ENCODE measurements around the gene TIAM2. TPM values are rescaled to one million over a fixed set of nuclear protein-coding genes. Genes with fewer than 3 reads are reported as not detected.

TIAM2 gene
- total RNA-seq, 2 experiments from 2014 or later: 5.4 to 6.2 TPM

DNA sequence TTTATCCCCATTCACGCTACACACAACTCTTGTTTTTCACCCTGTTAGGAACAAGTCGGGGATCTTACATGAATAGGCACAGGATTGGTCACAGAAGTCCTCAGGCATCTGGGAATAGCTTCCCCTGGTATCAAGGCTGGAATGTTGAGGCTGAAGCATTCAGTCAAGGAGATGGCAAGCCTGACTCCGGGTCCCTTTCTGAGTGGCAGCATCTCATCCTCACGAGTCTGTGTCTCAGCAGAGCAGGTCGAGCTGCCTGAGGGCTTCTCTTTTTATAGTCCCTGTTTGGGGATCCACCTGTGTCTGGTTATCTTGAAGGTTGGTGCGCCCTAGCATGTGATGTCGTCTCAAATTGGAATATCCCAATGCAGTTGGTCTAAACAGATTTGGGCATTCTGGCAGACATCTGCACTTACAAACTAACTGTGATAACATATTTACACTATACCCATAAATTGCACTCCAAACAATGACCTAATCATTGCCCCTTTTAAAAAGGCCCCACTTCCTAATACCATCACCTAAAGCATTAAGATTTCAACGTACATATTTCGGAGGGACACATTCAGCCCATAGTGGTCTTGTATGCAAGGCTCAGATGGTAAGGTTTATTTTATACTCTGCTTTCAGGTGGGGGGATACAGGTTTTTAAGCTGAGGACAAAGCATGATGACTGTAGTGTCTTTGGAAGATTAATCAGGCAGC, 156.0 kb downstream of the TIAM2 start:
- Histone ChIP-seq H3K79me2 (ENCODE audit: insufficient read depth, low read depth, low read length) (no peaks in the 10 kb centered on the region), H3K4me2 (ENCODE audit: low read length) (no peak overlapping the region), H3K9me3 (ENCODE audit: low read length) (no peaks in the 10 kb centered on the region), H2AFZ (ENCODE audit: low read length) (peak overlapping the region; percentile 52; the same call in 1 of the 2 replicates), H3K9me2 (ENCODE audit: insufficient read depth, low read length) (no peaks in the 10 kb centered on the region), H4K20me1 (ENCODE audit: insufficient read depth, low read length) (no peaks in the 10 kb centered on the region), H3K4me3 (ENCODE audit: low read depth, low read length, poor library complexity, severe bottlenecking) (no peak overlapping the region), H3K27ac (ENCODE audit: low read depth, low read length, poor library complexity, severe bottlenecking) (no peak overlapping the region), H3K36me3 (ENCODE audit: insufficient read depth, low read length) (no peaks in the 10 kb centered on the region), H3K4me1 (ENCODE audit: insufficient read depth, low read length, poor library complexity, severe bottlenecking) (peaks cover 14% of the 10 kb centered on the region)
- no peak for DNase-seq (ENCODE audit: low spot score)
- intact Hi-C loops (cut with micrococcal nuclease; ENCODE audit: unreplicated experiment): no loop called here
- BruUV-seq (replicated peaks): no TSS peak
- ChIA-PET CTCF (ENCODE audit: unreplicated experiment) (no interaction called here), POLR2A (interaction anchor here (1.3 kb wide), 1 partner anchor 15 kb away, joined by 4 read pairs; no protein-coding TSS in a partner anchor)
- TF ChIP-seq, protein P1, sequence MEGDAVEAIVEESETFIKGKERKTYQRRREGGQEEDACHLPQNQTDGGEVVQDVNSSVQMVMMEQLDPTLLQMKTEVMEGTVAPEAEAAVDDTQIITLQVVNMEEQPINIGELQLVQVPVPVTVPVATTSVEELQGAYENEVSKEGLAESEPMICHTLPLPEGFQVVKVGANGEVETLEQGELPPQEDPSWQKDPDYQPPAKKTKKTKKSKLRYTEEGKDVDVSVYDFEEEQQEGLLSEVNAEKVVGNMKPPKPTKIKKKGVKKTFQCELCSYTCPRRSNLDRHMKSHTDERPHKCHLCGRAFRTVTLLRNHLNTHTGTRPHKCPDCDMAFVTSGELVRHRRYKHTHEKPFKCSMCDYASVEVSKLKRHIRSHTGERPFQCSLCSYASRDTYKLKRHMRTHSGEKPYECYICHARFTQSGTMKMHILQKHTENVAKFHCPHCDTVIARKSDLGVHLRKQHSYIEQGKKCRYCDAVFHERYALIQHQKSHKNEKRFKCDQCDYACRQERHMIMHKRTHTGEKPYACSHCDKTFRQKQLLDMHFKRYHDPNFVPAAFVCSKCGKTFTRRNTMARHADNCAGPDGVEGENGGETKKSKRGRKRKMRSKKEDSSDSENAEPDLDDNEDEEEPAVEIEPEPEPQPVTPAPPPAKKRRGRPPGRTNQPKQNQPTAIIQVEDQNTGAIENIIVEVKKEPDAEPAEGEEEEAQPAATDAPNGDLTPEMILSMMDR (conservative IDR thresholded peaks at IDR 0.05; ENCODE audit: low read length): no peak
- TF ChIP-seq EZH2phosphoT487 (IDR thresholded peaks at IDR 0.05; ENCODE audit: borderline replicate concordance, low read depth, low read length): no peak

DNA sequence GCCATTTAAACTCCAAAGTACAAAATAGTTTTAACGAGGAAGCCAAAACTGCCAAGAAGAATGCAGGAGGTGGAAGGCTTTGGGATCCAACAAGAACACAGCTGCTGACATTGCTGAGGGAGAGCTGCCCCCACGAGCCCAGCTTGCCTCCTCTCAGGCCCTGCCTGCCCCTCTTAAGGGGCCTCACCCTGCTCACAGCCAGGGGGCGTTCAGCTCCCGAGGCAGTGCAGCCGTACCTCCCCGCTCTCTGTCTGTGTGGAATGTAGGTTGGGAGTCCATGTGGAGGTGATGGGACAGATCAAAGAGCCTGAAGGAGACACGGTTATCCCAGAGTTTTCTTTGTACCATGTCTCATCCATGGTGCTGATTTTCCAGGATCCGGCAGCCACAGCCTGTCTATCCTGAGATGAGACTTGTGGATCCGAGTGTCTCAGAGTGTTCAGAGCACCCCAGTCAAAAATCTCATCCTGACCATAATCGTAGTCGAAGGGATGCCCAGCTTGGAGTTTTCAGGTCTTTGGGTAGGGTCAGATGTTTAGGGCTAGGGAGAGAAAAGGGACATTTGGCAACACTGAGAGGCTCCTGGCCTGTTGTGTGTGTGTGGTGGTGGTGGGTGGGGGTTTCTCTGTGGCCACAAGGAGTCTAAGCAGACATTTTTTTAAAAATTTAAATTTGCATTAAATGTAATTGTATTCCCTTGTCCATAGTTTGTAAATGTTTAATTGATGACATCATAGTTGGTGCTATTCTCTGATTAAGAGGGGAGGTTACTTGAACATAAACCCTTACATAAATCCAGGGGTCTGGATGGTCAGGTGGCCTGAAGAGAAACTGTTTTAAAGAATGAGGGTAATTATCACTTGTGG, 157.3 kb downstream of the TIAM2 start:
- CTCF ChIA-PET (ENCODE audit: unreplicated experiment): interaction anchor here (0.6 to 1.4 kb wide), 4 partner anchors 11 to 1489 kb away, joined by 3 to 5 read pairs (median 3); no protein-coding TSS in a partner anchor

More for the DNA sequence above, 157.3 kb downstream of the TIAM2 start:
- no peak overlapping the region for H3K27ac ChIP-seq (ENCODE audit: low read depth, low read length, poor library complexity, severe bottlenecking)
- no peaks in the 10 kb centered on the region for H3K36me3 ChIP-seq (ENCODE audit: insufficient read depth, low read length)
- H4K20me1 ChIP-seq (ENCODE audit: insufficient read depth, low read length): no peaks in the 10 kb centered on the region
- H2AFZ ChIP-seq (ENCODE audit: low read length): peak overlapping the region; percentile 84
- no peaks in the 10 kb centered on the region for H3K9me2 ChIP-seq (ENCODE audit: insufficient read depth, low read length)
- intact Hi-C loops (cut with micrococcal nuclease; ENCODE audit: unreplicated experiment): no loop called here
- TF ChIP-seq, protein P1 (conservative IDR thresholded peaks at IDR 0.05; ENCODE audit: low read length): peak; percentile 86
- TF ChIP-seq EZH2phosphoT487 (IDR thresholded peaks at IDR 0.05; ENCODE audit: borderline replicate concordance, low read depth, low read length): no peak
- H3K9me3 ChIP-seq (ENCODE audit: low read length): no peaks in the 10 kb centered on the region
- H3K4me1 ChIP-seq (ENCODE audit: insufficient read depth, low read length, poor library complexity, severe bottlenecking): peaks cover 18% of the 10 kb centered on the region
- BruUV-seq (replicated peaks): no TSS peak
- POLR2A ChIA-PET: interaction anchor here (0.6 to 1.3 kb wide), 4 partner anchors 16 to 233 kb away, joined by 3 to 4 read pairs (median 3); no protein-coding TSS in a partner anchor
- peak overlapping the region; percentile 4; the same call in 1 of the 2 replicates for H3K4me2 ChIP-seq (ENCODE audit: low read length)
- H3K4me3 ChIP-seq (ENCODE audit: low read depth, low read length, poor library complexity, severe bottlenecking): no peak overlapping the region
- no peaks in the 10 kb centered on the region for H3K79me2 ChIP-seq (ENCODE audit: insufficient read depth, low read depth, low read length)
- DNase-seq (ENCODE audit: low spot score): peak; percentile 63
